GM12875 (cell line): ENCODE results near the gene ADAR.

Source experiments
- H3K4me3 ChIP-seq: one replicate; pipeline ENCODE4 v1.5.1; 2011; ENCODE audit warnings: low read depth, low read length, control low read depth
- CTCF ChIP-seq: IDR thresholded peaks from 2 replicates; pipeline ENCODE4 v1.5.1; 2011; ENCODE audit warnings: low read depth, mild to moderate bottlenecking, control low read depth, inconsistent platforms, low read length, moderate library complexity, borderline replicate concordance; ENCODE audit not compliant: insufficient read depth

Gene ADAR

DNA sequence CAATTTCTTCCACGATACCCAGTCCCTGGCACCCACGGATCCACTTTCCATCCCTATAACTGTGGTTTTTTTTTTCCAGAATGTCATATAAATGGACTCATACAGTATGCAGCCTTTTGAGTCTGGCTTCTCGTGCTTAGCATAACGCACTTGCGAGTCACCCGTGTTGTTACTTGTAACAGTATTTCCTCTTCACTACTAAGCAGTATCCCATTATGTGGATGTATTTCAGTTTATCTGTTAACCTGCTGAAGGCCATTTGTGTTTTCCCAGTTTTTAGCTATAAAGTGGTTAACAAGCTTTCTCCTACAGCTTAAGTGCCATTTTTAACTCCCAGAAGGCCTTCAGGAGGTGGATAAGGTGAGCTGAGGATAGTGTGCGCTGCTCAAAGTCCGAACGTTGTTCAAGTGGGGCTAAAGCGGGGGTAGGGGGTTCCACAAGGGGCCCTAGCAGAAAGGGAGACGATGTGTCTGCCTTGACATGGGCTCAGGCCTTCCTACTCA is 829 bp downstream of the ADAR start:
- no peak for TF ChIP-seq CTCF

GRCh38 chr1:154605534-154605933 is 2.5 kb downstream of the ADAR start:
- H3K4me3 ChIP-seq: no peak overlapping the region

More for the DNA sequence above, 829 bp downstream of the ADAR start:
- peak overlapping the region; percentile 85 for H3K4me3 ChIP-seq

GRCh38 chr1:154603317-154603716 is 4.7 kb downstream of the ADAR start:
- no peak for TF ChIP-seq CTCF
- no peak overlapping the region for H3K4me3 ChIP-seq

More at GRCh38 chr1:154605534-154605933, 2.5 kb downstream of the ADAR start:
- TF ChIP-seq CTCF: no peak

DNA sequence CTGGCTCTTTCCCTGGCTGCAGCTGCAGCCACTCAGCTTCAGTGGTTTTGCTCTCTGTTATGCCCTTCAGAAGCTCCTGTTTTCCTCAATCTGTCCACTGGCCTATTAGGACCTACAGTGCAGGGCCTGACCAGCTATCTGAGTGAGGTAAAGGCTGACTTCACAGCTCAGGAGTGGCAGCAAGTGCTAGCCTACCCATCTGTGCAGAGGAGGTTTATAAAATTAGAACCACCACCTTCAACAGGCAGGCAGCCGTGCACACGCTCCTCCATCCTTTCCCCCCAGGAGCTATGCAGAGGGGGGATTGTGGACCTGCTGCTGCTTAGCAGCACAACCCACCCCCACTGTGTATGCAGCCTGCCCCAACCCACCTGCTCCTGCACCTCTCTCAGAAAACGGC is 8.3 kb downstream of the ADAR start:
- H3K4me3 ChIP-seq: no peak overlapping the region
- no peak for TF ChIP-seq CTCF

DNA sequence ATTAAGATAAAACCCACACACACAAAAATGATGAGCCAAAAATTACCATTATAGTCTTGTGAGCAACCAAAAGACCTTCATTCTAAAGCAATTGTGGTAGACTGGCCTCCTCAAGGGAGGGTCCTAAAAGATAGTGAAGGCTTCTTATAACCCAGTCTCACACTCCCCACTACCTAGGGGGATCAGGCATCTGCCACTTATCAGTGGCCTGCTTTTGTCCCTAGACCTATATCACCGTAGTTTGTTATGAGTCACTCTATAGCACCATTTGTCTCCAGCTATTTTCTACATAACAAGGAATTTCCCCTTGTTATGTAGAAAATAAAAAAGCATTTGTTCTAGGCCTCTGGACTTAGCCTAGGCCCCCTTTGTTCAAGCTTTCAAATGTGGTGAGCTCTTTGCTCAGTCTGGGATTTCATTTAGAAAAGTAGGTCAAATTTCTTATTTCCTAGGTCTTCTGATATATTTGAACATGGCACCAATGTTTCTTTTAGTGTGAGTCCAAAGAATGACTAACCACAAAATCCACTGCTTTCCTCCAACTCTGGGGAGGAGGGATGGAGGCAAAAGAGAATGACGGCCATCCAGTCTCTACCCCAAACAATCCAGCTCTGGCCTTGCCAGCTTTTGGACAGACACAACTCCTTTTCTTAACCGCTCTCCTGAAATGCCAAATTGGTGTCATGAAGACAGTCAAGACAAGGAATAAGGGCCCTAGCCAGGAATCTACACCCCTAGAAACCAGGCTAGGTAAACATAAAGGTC is 8.9 kb downstream of the ADAR start:
- H3K4me3 ChIP-seq: no peak overlapping the region
- no peak for TF ChIP-seq CTCF

DNA sequence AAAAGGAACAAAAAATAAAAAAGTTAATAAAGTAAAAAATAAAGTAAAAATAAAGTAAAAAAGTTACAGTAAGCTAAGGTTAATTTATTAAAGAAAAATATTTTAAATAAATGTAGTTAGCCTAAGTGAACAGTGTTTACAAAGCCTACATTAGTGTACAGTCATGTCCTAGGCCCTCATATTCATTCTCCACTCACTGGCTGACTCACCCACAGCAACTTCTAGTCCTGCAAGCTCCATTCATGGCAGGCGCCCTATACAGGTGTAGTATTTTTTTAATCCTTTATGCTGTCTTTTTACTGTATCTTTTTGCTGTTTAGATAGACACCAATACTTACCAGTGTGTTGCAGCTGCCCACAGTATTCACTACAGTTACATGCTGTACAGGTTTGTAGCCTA is 12.4 kb downstream of the ADAR start:
- TF ChIP-seq CTCF: no peak
- H3K4me3 ChIP-seq: no peak overlapping the region

- TF ChIP-seq CTCF: no peak
- no peak overlapping the region for H3K4me3 ChIP-seq
These were observed 13.2 kb downstream of the ADAR start for GRCh38 chr1:154594811-154595210.
